IMR-90 (cell line): ENCODE results near the gene IST1. TPM values are rescaled to one million over a fixed set of nuclear protein-coding genes. Genes with fewer than 3 reads are reported as not detected.

Experiments used
- ATAC-seq: fragments of 200-7000 bp; cut with Tn5 transposase; 2 replicates; pipeline ENCODE4 v1.9.1; 2020; ENCODE audit warnings: low read depth, mild to moderate bottlenecking, moderate library complexity
- BruUV-seq: library from RNA; stranded (reverse); fragments of 400-500 nt; replicated peaks from 2 replicates; lab custom pipeline; 2021; lab: Mats Ljungman, UMichigan
- CTCF ChIA-PET: fragments of 300-600 bp; formaldehyde crosslinking; extraction: SDS; loops from one replicate; lab custom pipeline; 2021; ENCODE audit warnings: antibody characterized with exemption; lab: Yijun Ruan, JAX
- POLR2A ChIA-PET: fragments of 300-600 bp; sonication (Branson Sonifier 250); formaldehyde crosslinking; loops from one replicate; lab custom pipeline; 2022; ENCODE audit warnings: antibody characterized with exemption; ENCODE audit not compliant: unreplicated experiment; lab: Charles Lee
- DNase-seq: peaks from one replicate; pipeline ENCODE4 v3.0.0; 2013
- H2AFZ ChIP-seq: replicated peaks from 2 replicates; pipeline ENCODE3; 2013; ENCODE audit warnings: low read length, mild to moderate bottlenecking; ENCODE audit not compliant: poor library complexity
- H2AK5ac ChIP-seq: 2 replicates; pipeline ENCODE4 v1.6.1; 2013; ENCODE audit warnings: low read depth, low read length, inconsistent platforms
- H2AK9ac ChIP-seq: replicated peaks from 2 replicates; pipeline ENCODE3; 2013; ENCODE audit warnings: mild to moderate bottlenecking, low read depth, low read length, moderate library complexity; ENCODE audit not compliant: poor library complexity
- H2BK120ac ChIP-seq: 2 replicates; pipeline ENCODE4 v1.6.1; 2013; ENCODE audit warnings: low read depth, low read length, inconsistent platforms
- H2BK15ac ChIP-seq: 3 replicates; pipeline ENCODE4 v1.6.1; 2013; ENCODE audit warnings: low read depth, low read length, inconsistent platforms
- H2BK20ac ChIP-seq: 2 replicates; pipeline ENCODE4 v1.6.1; 2013; ENCODE audit warnings: low read depth, mild to moderate bottlenecking, inconsistent platforms, low read length, moderate library complexity
- H2BK5ac ChIP-seq: 2 replicates; pipeline ENCODE4 v1.6.1; 2013; ENCODE audit warnings: mild to moderate bottlenecking, low read depth, low read length, inconsistent platforms; ENCODE audit not compliant: poor library complexity, severe bottlenecking
- H3K14ac ChIP-seq: replicated peaks from 2 replicates; pipeline ENCODE4 v1.6.1; 2013; ENCODE audit warnings: low read depth, low read length, inconsistent platforms
- H3K18ac ChIP-seq: 2 replicates; pipeline ENCODE4 v1.6.1; 2013; ENCODE audit warnings: low read depth, low read length, control low read depth
- H3K23ac ChIP-seq: 2 replicates; pipeline ENCODE4 v1.6.1; 2013; ENCODE audit warnings: low read depth, low read length, inconsistent platforms
- H3K27ac ChIP-seq: 2 replicates; pipeline ENCODE4 v1.5.1; 2013; ENCODE audit warnings: mild to moderate bottlenecking, control low read depth, low read length; ENCODE audit not compliant: insufficient read depth
- H3K27me3 ChIP-seq: 2 replicates; pipeline ENCODE4 v1.6.1; 2013; ENCODE audit warnings: low read length; ENCODE audit not compliant: control insufficient read depth, insufficient read depth
- H3K36me3 ChIP-seq: 2 replicates; pipeline ENCODE4 v1.6.1; 2013; ENCODE audit warnings: low read length, mixed read lengths; ENCODE audit not compliant: control insufficient read depth, insufficient read depth
- H3K4ac ChIP-seq: 2 replicates; pipeline ENCODE4 v1.6.1; 2013; ENCODE audit warnings: low read depth, low read length, inconsistent platforms
- H3K4me1 ChIP-seq: 2 replicates; pipeline ENCODE4 v1.6.1; 2013; ENCODE audit warnings: low read length, mixed read lengths; ENCODE audit not compliant: control insufficient read depth, insufficient read depth
- H3K4me2 ChIP-seq: 2 replicates; pipeline ENCODE4 v1.6.1; 2013; ENCODE audit warnings: low read depth, mild to moderate bottlenecking, control low read depth, low read length, moderate library complexity
- H3K4me3 ChIP-seq: 2 replicates; pipeline ENCODE4 v1.5.1; 2013; ENCODE audit warnings: low read depth, mild to moderate bottlenecking, control low read depth, low read length, moderate library complexity; ENCODE audit not compliant: insufficient read depth
- H3K56ac ChIP-seq: 2 replicates; pipeline ENCODE4 v1.6.1; 2013; ENCODE audit warnings: low read length, inconsistent platforms; ENCODE audit not compliant: insufficient read depth; ENCODE audit errors: extremely low read depth
- H3K79me1 ChIP-seq, 2 experiments: 2 replicates each; pipeline ENCODE4 v1.6.1; 2013; ENCODE audit warnings: low read length in 2 of 2, inconsistent platforms in 1 of 2, low read depth in 1 of 2
- H3K9ac ChIP-seq: 2 replicates; pipeline ENCODE4 v1.6.1; 2013; ENCODE audit warnings: low read depth, low read length, control low read depth
- H3K9me1 ChIP-seq: 2 replicates; pipeline ENCODE4 v1.6.1; 2013; ENCODE audit warnings: low read length, inconsistent platforms; ENCODE audit not compliant: insufficient read depth
- H3K9me3 ChIP-seq: 2 replicates; pipeline ENCODE4 v1.6.1; 2013; ENCODE audit warnings: low read length; ENCODE audit not compliant: control insufficient read depth, insufficient read depth
- H4K20me1 ChIP-seq: 2 replicates; pipeline ENCODE4 v1.6.1; 2013; ENCODE audit warnings: low read length, inconsistent platforms; ENCODE audit not compliant: insufficient read depth
- H4K5ac ChIP-seq: 2 replicates; pipeline ENCODE4 v1.6.1; 2013; ENCODE audit warnings: mild to moderate bottlenecking, low read depth, low read length, control low read depth
- H4K8ac ChIP-seq, 2 experiments: 2 replicates each; pipeline ENCODE4 v1.6.1; 2013; ENCODE audit warnings: low read depth in 2 of 2, low read length in 2 of 2, control low read depth in 1 of 2, inconsistent platforms in 1 of 2
- H4K91ac ChIP-seq: 2 replicates; pipeline ENCODE4 v1.6.1; 2013; ENCODE audit warnings: low read depth, low read length, inconsistent platforms; ENCODE audit not compliant: insufficient read depth
- BHLHE40 ChIP-seq: fragments of 150-350 bp; IDR thresholded peaks from 2 replicates; pipeline ENCODE4 v1.6.1; 2016; ENCODE audit warnings: mild to moderate bottlenecking, low read depth, low read length
- CEBPB ChIP-seq: IDR thresholded peaks from 2 replicates; pipeline ENCODE4 v1.6.1; 2012; ENCODE audit warnings: low read depth, low read length, improper control_type of control experiment
- CHD1 ChIP-seq: IDR thresholded peaks from 2 replicates; pipeline ENCODE4 v1.6.1; 2012; ENCODE audit warnings: low read depth, low read length, improper control_type of control experiment
- CTCF ChIP-seq: conservative IDR thresholded peaks from 2 replicates; pipeline ENCODE4 v1.5.1; 2012; ENCODE audit warnings: mild to moderate bottlenecking, low read depth, low read length, improper control_type of control experiment
- ELK1 ChIP-seq: fragments of 150-350 bp; IDR thresholded peaks from 2 replicates; pipeline ENCODE4 v1.6.1; 2016; ENCODE audit warnings: low read depth, mild to moderate bottlenecking, low read length, moderate library complexity, borderline replicate concordance
- FOS ChIP-seq: fragments of 150-350 bp; IDR thresholded peaks from 2 replicates; pipeline ENCODE4 v1.6.1; 2016; ENCODE audit warnings: low read depth, low read length
- MAFK ChIP-seq: IDR thresholded peaks from 2 replicates; pipeline ENCODE4 v1.6.1; 2012; ENCODE audit warnings: low read depth, low read length, improper control_type of control experiment
- MAZ ChIP-seq: IDR thresholded peaks from 2 replicates; pipeline ENCODE4 v1.6.1; 2012; ENCODE audit warnings: low read depth, mild to moderate bottlenecking, low read length, improper control_type of control experiment, moderate library complexity, borderline replicate concordance
- MXI1 ChIP-seq: IDR thresholded peaks from 2 replicates; pipeline ENCODE4 v1.6.1; 2012; ENCODE audit warnings: low read depth, mild to moderate bottlenecking, low read length, moderate library complexity, borderline replicate concordance
- NFE2L2 ChIP-seq: fragments of 150-350 bp; IDR thresholded peaks from 2 replicates; pipeline ENCODE4 v1.6.1; 2016; ENCODE audit warnings: low read depth, mild to moderate bottlenecking, low read length
- POLR2A ChIP-seq: IDR thresholded peaks from 2 replicates; pipeline ENCODE4 v1.6.1; 2012; ENCODE audit warnings: mild to moderate bottlenecking, low read depth, low read length
- RAD21 ChIP-seq: IDR thresholded peaks from 2 replicates; pipeline ENCODE4 v1.6.1; 2012; ENCODE audit warnings: low read length, improper control_type of control experiment
- RCOR1 ChIP-seq: IDR thresholded peaks from 2 replicates; pipeline ENCODE4 v1.6.1; 2012; ENCODE audit warnings: mild to moderate bottlenecking, low read length, improper control_type of control experiment; ENCODE audit not compliant: insufficient replicate concordance
- RFX5 ChIP-seq: IDR thresholded peaks from 2 replicates; pipeline ENCODE4 v1.8.0; 2012; ENCODE audit warnings: low read depth, mild to moderate bottlenecking, low read length, moderate library complexity
- SMC3 ChIP-seq: fragments of 150-350 bp; IDR thresholded peaks from 2 replicates; pipeline ENCODE4 v1.6.1; 2016; ENCODE audit warnings: low read depth, mild to moderate bottlenecking, antibody characterized with exemption, low read length, moderate library complexity
- USF2 ChIP-seq: fragments of 150-350 bp; IDR thresholded peaks from 2 replicates; pipeline ENCODE4 v1.6.1; 2017; ENCODE audit warnings: mild to moderate bottlenecking, antibody characterized with exemption, low read length, low read depth
- WGBS, 2 experiments: methylation state at CpG; one replicate each; pipeline versions ENCODE4 v1.1.5 to v1.1.7; 2013; ENCODE audit warnings: missing lambda C conversion rate in 2 of 2; ENCODE audit not compliant: insufficient read length in 1 of 2; ENCODE audit errors: extremely low coverage in 2 of 2; 5-methylcytosine and 5-hydroxymethylcytosine counted together
- dilution Hi-C: fragments of 300-500 bp; cut with HindIII; formaldehyde crosslinking; loops from one replicate; pipeline ENCODE4 v1.14.3; 2018; ENCODE audit warnings: low sequenced_read_pairs; ENCODE audit not compliant: unreplicated experiment
- in situ Hi-C: fragments of 300-500 bp; cut with MboI; formaldehyde crosslinking; loops from 3 replicates; pipeline ENCODE4 v1.14.3; 2019; ENCODE audit warnings: low sequenced_read_pairs, inconsistent platforms, mixed read lengths
- intact Hi-C: fragments of 100-400 bp; cut with micrococcal nuclease; formaldehyde crosslinking; loops from 2 replicates; pipeline ENCODE4 v1.10.0; 2022
- polyA plus RNA-seq, 3 experiments: library from polyadenylated mRNA; depleted of rRNA; stranded (reverse); fragments of >200 nt; gene quantifications; 2 replicates each; pipeline ENCODE4 v1.2.3, GENCODE V29; 2012; ENCODE audit warnings: low replicate concordance in 1 of 3
- total RNA-seq: library from RNA; depleted of rRNA; stranded (reverse); fragments of >200 nt; gene quantifications from 2 replicates; pipeline ENCODE4 v1.2.3, GENCODE V29; 2012

The IST1 gene
- total and polyA plus RNA-seq, 2 of the 4 experiments (the other 2 are of a cell fraction), result 134 to 186 TPM

- intact Hi-C loops, result no loop called here
- TF ChIP-seq POLR2A, result no peak
- no peak for TF ChIP-seq RFX5
- TF ChIP-seq MAZ, result no peak
- TF ChIP-seq FOS, result no peak
- TF ChIP-seq RAD21, result no peak
- TF ChIP-seq MXI1, result no peak
- no peak for TF ChIP-seq RCOR1
- TF ChIP-seq CEBPB, result no peak
- no peak for TF ChIP-seq SMC3
- TF ChIP-seq NFE2L2, result no peak
- TF ChIP-seq MAFK, result no peak
- no peak for TF ChIP-seq CTCF
- no peak for TF ChIP-seq ELK1
- no peak for TF ChIP-seq USF2
- TF ChIP-seq CHD1, result no peak
- TF ChIP-seq BHLHE40, result no peak
- Histone ChIP-seq H3K4ac (no peak overlapping the region), H3K18ac (no peak overlapping the region), H2BK15ac (no peak overlapping the region), H3K9ac (no peak overlapping the region), H4K91ac (no peak overlapping the region), H3K9me1 (peaks cover 21% of the 10 kb centered on the region; the same call in 1 of the 2 replicates), H2AFZ (no peak overlapping the region), H3K27ac (no peak overlapping the region), H4K20me1 (peaks cover 74% of the 10 kb centered on the region), H3K23ac (no peak overlapping the region), H3K56ac (no peak overlapping the region), H3K4me1 (peaks cover 19% of the 10 kb centered on the region), H3K4me2 (no peak overlapping the region), H3K36me3 (peaks cover 35% of the 10 kb centered on the region), H3K27me3 (no peaks in the 10 kb centered on the region), H3K14ac (no peak overlapping the region), H2BK5ac (no peak overlapping the region), H4K8ac (no peak overlapping the region), H3K9me3 (no peaks in the 10 kb centered on the region), H2AK5ac (no peak overlapping the region), H4K5ac (no peak overlapping the region), H2BK20ac (no peak overlapping the region), H3K79me1 (peaks cover 26 to 75% of the 10 kb centered on the region in 2 experiments), H2AK9ac (no peak overlapping the region), H3K4me3 (no peak overlapping the region), H2BK120ac (no peak overlapping the region)
- dilution Hi-C loops, result no loop called here
- no peak for ATAC-seq
- DNase-seq, result peak; percentile 22
- in situ Hi-C loops, result no loop called here
- WGBS, 2 experiments, result no CpG with 5 or more reads among the region's 5 CpGs
- ChIA-PET CTCF (interaction anchor here (0.6 to 0.8 kb wide), 3 partner anchors 32 to 105 kb away, joined by 3 to 8 read pairs (median 4); no protein-coding TSS in a partner anchor), POLR2A (no interaction called here)
- BruUV-seq, result no TSS peak
Observed at GRCh38 chr16:71930013-71930563, 34.8 kb downstream of the IST1 start.
